Activated CD4-positive, alpha-beta memory T cell treated with anti-CD3 and anti-CD28 coated beads, Interleukin-2, amount 10 ng/mL, durations not matched to agents 7 days and 5 days (primary cell): ENCODE measurements around the gene ACTN1. TPM values are rescaled to one million over a fixed set of nuclear protein-coding genes. Genes with fewer than 3 reads are reported as not detected.
"Not testable (repeated sequence)": the region's sequence is repeated elsewhere in the genome, so short reads cannot be mapped to it uniquely, and the experiment has no call there.

Source experiments
- CTCF ChIA-PET: fragments of 350-600 bp; sonication (Branson Sonifier 250); formaldehyde crosslinking; loops from one replicate; lab custom pipeline; 2021; ENCODE audit warnings: antibody characterized with exemption, inconsistent platforms; lab: Charles Lee
- POLR2A ChIA-PET: fragments of 350-600 bp; sonication (Branson Sonifier 250); formaldehyde crosslinking; loops from one replicate; lab custom pipeline; 2021; ENCODE audit warnings: antibody characterized with exemption; lab: Charles Lee
- DNase-seq: peaks from one replicate; pipeline ENCODE4 v3.0.0-alpha.2; 2020
- H3K27ac Mint-ChIP-seq: one replicate; pipeline ENCODE4 v1.8.0; 2021; ENCODE audit warnings: mild to moderate bottlenecking, mixed read lengths
- H3K27me3 Mint-ChIP-seq: one replicate; pipeline ENCODE4 v1.8.0; 2021; ENCODE audit warnings: mixed read lengths
- H3K36me3 Mint-ChIP-seq: one replicate; pipeline ENCODE4 v1.8.0; 2021; ENCODE audit warnings: low read depth, mixed read lengths
- H3K4me1 Mint-ChIP-seq: one replicate; pipeline ENCODE4 v1.8.0; 2021; ENCODE audit warnings: mixed read lengths
- H3K4me3 Mint-ChIP-seq: one replicate; pipeline ENCODE4 v1.8.0; 2021; ENCODE audit warnings: mild to moderate bottlenecking, mixed read lengths
- H3K9me3 Mint-ChIP-seq: one replicate; pipeline ENCODE4 v1.8.0; 2021; ENCODE audit warnings: mixed read lengths
- total RNA-seq, 2 experiments: library from RNA; stranded (reverse); gene quantifications; one replicate each; pipeline ENCODE4 v1.2.3, GENCODE V29; 2021

Gene ACTN1
- total RNA-seq, 2 experiments from 2014 or later: 34.7 to 37.1 TPM

GRCh38 chr14:68981539-68981976, 2.5 kb upstream of the ACTN1 start:
- H3K4me3 Mint-ChIP-seq: no peak overlapping the region
- ChIA-PET POLR2A (no interaction called here), CTCF (no interaction called here)
- no peak for DNase-seq
- no peak overlapping the region for H3K27ac Mint-ChIP-seq
- H3K9me3 Mint-ChIP-seq: no peaks in the 10 kb centered on the region
- H3K36me3 Mint-ChIP-seq: peaks cover 4% of the 10 kb centered on the region
- H3K4me1 Mint-ChIP-seq: peaks cover 21% of the 10 kb centered on the region
- H3K27me3 Mint-ChIP-seq: peaks cover 37% of the 10 kb centered on the region

- H3K9me3 Mint-ChIP-seq: no peaks in the 10 kb centered on the region
- H3K36me3 Mint-ChIP-seq: peaks cover 4% of the 10 kb centered on the region
- peaks cover 35% of the 10 kb centered on the region for H3K27me3 Mint-ChIP-seq
- no peak overlapping the region for H3K4me3 Mint-ChIP-seq
- no peak for DNase-seq
- POLR2A ChIA-PET: no interaction called here
- CTCF ChIA-PET: no interaction called here
- H3K27ac Mint-ChIP-seq: no peak overlapping the region
- peaks cover 25% of the 10 kb centered on the region for H3K4me1 Mint-ChIP-seq
Measured at GRCh38 chr14:68981139-68981538, 2.0 kb upstream of the ACTN1 start.

- Mint-ChIP-seq H3K4me3 (peak overlapping the region; percentile 82), H3K27ac (no peak overlapping the region), H3K36me3 (peaks cover 13% of the 10 kb centered on the region), H3K4me1 (peaks cover 27% of the 10 kb centered on the region), H3K9me3 (peaks cover 3% of the 10 kb centered on the region), H3K27me3 (peaks cover 32% of the 10 kb centered on the region)
- ChIA-PET CTCF (no interaction called here), POLR2A (no interaction called here)
- DNase-seq: no peak
Measured at GRCh38 chr14:68979722-68980451, 785 bp upstream of the ACTN1 start.

GRCh38 chr14:68978172-68978911, 760 bp downstream of the ACTN1 start:
- H3K4me1 Mint-ChIP-seq: peaks cover 27% of the 10 kb centered on the region
- peak overlapping the region; percentile 61 for H3K27ac Mint-ChIP-seq
- peaks cover 26% of the 10 kb centered on the region for H3K36me3 Mint-ChIP-seq
- peak overlapping the region; percentile 79 for H3K4me3 Mint-ChIP-seq
- POLR2A ChIA-PET: interaction anchor here (0.9 to 1.1 kb wide), 5 partner anchors 8 to 186 kb away, joined by 3 to 5 read pairs (median 3); no protein-coding TSS in a partner anchor
- peaks cover 14% of the 10 kb centered on the region for H3K9me3 Mint-ChIP-seq
- peak; percentile 45 for DNase-seq
- CTCF ChIA-PET: interaction anchor here (1.0 to 1.7 kb wide), 4 partner anchors 18 to 129 kb away, joined by 3 to 8 read pairs (median 5); no protein-coding TSS in a partner anchor
- peaks cover 31% of the 10 kb centered on the region for H3K27me3 Mint-ChIP-seq

GRCh38 chr14:68977718-68978171, 1.4 kb downstream of the ACTN1 start:
- DNase-seq: peak; percentile 75
- Mint-ChIP-seq H3K27me3 (peaks cover 25% of the 10 kb centered on the region), H3K4me3 (peak overlapping the region; percentile 79), H3K36me3 (peaks cover 32% of the 10 kb centered on the region), H3K9me3 (peaks cover 20% of the 10 kb centered on the region), H3K4me1 (peaks cover 27% of the 10 kb centered on the region), H3K27ac (peak overlapping the region; percentile 61)
- CTCF ChIA-PET: interaction anchor here (1.0 to 1.7 kb wide), 4 partner anchors 19 to 129 kb away, joined by 3 to 8 read pairs (median 5); no protein-coding TSS in a partner anchor
- POLR2A ChIA-PET: interaction anchor here (0.9 to 1.1 kb wide), 5 partner anchors 9 to 185 kb away, joined by 3 to 5 read pairs (median 3); no protein-coding TSS in a partner anchor

GRCh38 chr14:68977180-68977717, 1.9 kb downstream of the ACTN1 start:
- Mint-ChIP-seq H3K36me3 (peaks cover 37% of the 10 kb centered on the region), H3K4me1 (peaks cover 27% of the 10 kb centered on the region), H3K4me3 (peak overlapping the region; percentile 79), H3K9me3 (peaks cover 24% of the 10 kb centered on the region), H3K27me3 (peaks cover 22% of the 10 kb centered on the region), H3K27ac (peak overlapping the region; percentile 61)
- CTCF ChIA-PET: interaction anchor here (1.0 to 1.7 kb wide), 4 partner anchors 20 to 130 kb away, joined by 3 to 8 read pairs (median 5); no protein-coding TSS in a partner anchor
- DNase-seq: no peak
- POLR2A ChIA-PET: interaction anchor here (0.9 to 1.1 kb wide), 5 partner anchors 9 to 185 kb away, joined by 3 to 5 read pairs (median 3); no protein-coding TSS in a partner anchor

- CTCF ChIA-PET: interaction anchor here (1.7 kb wide), 1 partner anchor 131 kb away, joined by 6 read pairs; no protein-coding TSS in a partner anchor
- no peak for DNase-seq
- POLR2A ChIA-PET: interaction anchor here (0.9 kb wide), 1 partner anchor 48 kb away, joined by 3 read pairs; no protein-coding TSS in a partner anchor
- H3K27ac Mint-ChIP-seq: no peak overlapping the region
- peaks cover 40% of the 10 kb centered on the region for H3K36me3 Mint-ChIP-seq
- H3K27me3 Mint-ChIP-seq: peaks cover 15% of the 10 kb centered on the region
- H3K9me3 Mint-ChIP-seq: peaks cover 26% of the 10 kb centered on the region
- H3K4me3 Mint-ChIP-seq: peak overlapping the region; percentile 79
- H3K4me1 Mint-ChIP-seq: peaks cover 28% of the 10 kb centered on the region
Measured at GRCh38 chr14:68976160-68977067, 2.7 kb downstream of the ACTN1 start.

GRCh38 chr14:68975667-68976066, 3.4 kb downstream of the ACTN1 start:
- Mint-ChIP-seq H3K4me1 (peaks cover 35% of the 10 kb centered on the region), H3K4me3 (no peak overlapping the region), H3K27ac (no peak overlapping the region), H3K9me3 (peaks cover 26% of the 10 kb centered on the region), H3K36me3 (peaks cover 40% of the 10 kb centered on the region), H3K27me3 (peaks cover 11% of the 10 kb centered on the region)
- CTCF ChIA-PET: interaction anchor here (0.6 kb wide), 1 partner anchor 27 kb away, joined by 3 read pairs; no protein-coding TSS in a partner anchor
- POLR2A ChIA-PET: no interaction called here
- no peak for DNase-seq

- CTCF ChIA-PET: interaction anchor here (0.6 kb wide), 1 partner anchor 28 kb away, joined by 3 read pairs; no protein-coding TSS in a partner anchor
- peaks cover 40% of the 10 kb centered on the region for H3K4me1 Mint-ChIP-seq
- peaks cover 40% of the 10 kb centered on the region for H3K36me3 Mint-ChIP-seq
- POLR2A ChIA-PET: no interaction called here
- no peak overlapping the region for H3K4me3 Mint-ChIP-seq
- H3K27ac Mint-ChIP-seq: no peak overlapping the region
- no peak for DNase-seq
- H3K9me3 Mint-ChIP-seq: peaks cover 26% of the 10 kb centered on the region
- H3K27me3 Mint-ChIP-seq: peaks cover 3% of the 10 kb centered on the region
Measured at GRCh38 chr14:68974759-68975347, 4.2 kb downstream of the ACTN1 start.

- Mint-ChIP-seq H3K36me3 (peaks cover 40% of the 10 kb centered on the region), H3K4me1 (peaks cover 46% of the 10 kb centered on the region), H3K4me3 (no peak overlapping the region), H3K27ac (no peak overlapping the region), H3K27me3 (no peaks in the 10 kb centered on the region), H3K9me3 (peaks cover 26% of the 10 kb centered on the region)
- ChIA-PET CTCF (no interaction called here), POLR2A (no interaction called here)
- no peak for DNase-seq
Measured at GRCh38 chr14:68973639-68974038, 5.5 kb downstream of the ACTN1 start.

GRCh38 chr14:68973219-68973565, 5.9 kb downstream of the ACTN1 start:
- POLR2A ChIA-PET, DNase-seq, H3K4me3 Mint-ChIP-seq, H3K27ac Mint-ChIP-seq, CTCF ChIA-PET, H3K27me3 Mint-ChIP-seq: not testable (repeated sequence)
- peaks cover 40% of the 10 kb centered on the region for H3K36me3 Mint-ChIP-seq
- H3K4me1 Mint-ChIP-seq: peaks cover 49% of the 10 kb centered on the region
- peaks cover 26% of the 10 kb centered on the region for H3K9me3 Mint-ChIP-seq
